Fibroblast of the conjunctiva (primary cell): ENCODE results near the gene GALNT2.
A peak's percentile ranks its signal among the peaks of the same experiment; 100 is the strongest.

Source experiments
- DNase-seq: peaks from one replicate; pipeline ENCODE4 v3.0.0-alpha.2; 2010; ENCODE audit warnings: low read depth

Gene GALNT2

GRCh38 chr1:230163719-230164118 lies 96.7 kb downstream of the GALNT2 start:
- DNase-seq, result no peak

GRCh38 chr1:230165536-230165935 lies 98.5 kb downstream of the GALNT2 start:
- DNase-seq, result no peak

- no peak for DNase-seq
Observed at GRCh38 chr1:230166366-230167132, 99.5 kb downstream of the GALNT2 start.

DNA sequence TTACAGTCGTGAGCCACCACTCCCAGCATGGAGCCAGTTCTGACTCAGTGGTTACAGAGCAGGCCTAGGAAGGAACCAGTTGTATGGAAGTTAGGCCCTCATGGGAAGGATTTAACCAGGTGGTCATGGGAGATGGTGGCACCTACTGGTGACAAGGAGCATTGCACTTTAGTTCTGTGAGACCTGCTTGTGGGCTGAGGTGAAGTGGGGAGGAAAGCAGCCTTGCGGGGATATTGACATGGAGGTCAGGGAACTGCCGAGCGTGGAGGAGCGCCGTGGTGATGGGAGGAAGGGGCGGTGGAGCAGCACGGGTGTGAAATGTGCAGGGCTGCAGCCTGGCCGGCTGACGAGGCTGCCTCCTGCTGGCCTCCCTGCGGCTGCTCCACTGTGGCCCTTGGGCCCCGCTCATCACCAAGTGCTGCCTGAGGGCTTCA lies 100.4 kb downstream of the GALNT2 start:
- peak; percentile 44 for DNase-seq

GRCh38 chr1:230169454-230170152 lies 102.6 kb downstream of the GALNT2 start:
- DNase-seq, result no peak

- no peak for DNase-seq
Observed at GRCh38 chr1:230170153-230170547, 103.1 kb downstream of the GALNT2 start.

GRCh38 chr1:230170622-230171021 lies 103.6 kb downstream of the GALNT2 start:
- no peak for DNase-seq

DNA sequence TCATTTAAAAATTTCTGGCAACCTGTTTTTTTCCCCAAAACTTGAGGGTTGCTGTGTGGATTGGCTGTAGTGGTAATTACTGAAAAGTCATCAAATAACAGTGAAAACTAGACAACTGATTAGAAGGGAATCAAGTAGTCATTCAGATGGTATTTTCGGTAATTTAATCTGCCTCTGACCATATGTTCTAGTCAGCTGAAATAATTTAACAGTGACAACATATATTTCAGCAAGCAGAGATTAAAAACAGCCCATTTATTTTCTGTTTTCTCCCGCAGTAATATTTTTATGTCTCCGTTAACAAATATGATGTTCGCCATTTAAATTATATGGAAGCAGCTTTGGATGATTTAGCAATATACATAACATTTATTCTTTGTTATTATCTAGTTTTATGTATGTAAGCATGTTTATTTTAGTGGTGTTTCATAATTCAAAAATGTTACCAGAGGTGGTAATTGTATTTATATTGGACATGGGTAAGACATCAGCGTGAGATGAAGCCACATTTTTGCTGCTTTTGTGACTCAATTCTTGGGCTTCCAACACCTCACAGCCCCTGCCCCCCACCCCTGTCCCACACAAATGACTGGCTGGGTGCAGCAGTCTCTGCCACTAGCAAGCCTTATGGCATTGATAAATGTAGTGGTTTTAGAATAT lies 104.4 kb downstream of the GALNT2 start:
- DNase-seq, result no peak

- DNase-seq, result no peak
Observed at GRCh38 chr1:230172016-230172537, 105.0 kb downstream of the GALNT2 start.

GRCh38 chr1:230173187-230173975 lies 106.3 kb downstream of the GALNT2 start:
- no peak for DNase-seq

DNA sequence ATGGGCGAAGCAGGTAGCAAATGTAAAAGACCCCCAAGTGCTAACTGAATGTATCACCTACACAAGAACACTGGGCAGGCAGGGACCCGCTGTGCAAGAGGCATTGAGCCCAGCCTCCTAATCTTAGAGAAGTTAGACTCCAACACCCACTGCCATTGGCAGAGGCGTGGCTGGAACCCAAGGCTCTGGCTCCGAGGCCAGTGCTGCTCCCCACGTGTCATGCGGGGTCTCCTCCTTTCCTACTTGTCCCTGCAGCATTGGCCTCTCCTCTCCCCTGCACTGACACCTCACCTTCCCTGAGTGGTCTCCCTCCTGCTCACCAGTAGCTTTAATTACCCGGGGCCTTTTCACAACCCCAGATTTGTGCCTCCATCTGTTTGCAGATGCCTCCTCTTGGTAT lies 107.0 kb downstream of the GALNT2 start:
- no peak for DNase-seq

DNA sequence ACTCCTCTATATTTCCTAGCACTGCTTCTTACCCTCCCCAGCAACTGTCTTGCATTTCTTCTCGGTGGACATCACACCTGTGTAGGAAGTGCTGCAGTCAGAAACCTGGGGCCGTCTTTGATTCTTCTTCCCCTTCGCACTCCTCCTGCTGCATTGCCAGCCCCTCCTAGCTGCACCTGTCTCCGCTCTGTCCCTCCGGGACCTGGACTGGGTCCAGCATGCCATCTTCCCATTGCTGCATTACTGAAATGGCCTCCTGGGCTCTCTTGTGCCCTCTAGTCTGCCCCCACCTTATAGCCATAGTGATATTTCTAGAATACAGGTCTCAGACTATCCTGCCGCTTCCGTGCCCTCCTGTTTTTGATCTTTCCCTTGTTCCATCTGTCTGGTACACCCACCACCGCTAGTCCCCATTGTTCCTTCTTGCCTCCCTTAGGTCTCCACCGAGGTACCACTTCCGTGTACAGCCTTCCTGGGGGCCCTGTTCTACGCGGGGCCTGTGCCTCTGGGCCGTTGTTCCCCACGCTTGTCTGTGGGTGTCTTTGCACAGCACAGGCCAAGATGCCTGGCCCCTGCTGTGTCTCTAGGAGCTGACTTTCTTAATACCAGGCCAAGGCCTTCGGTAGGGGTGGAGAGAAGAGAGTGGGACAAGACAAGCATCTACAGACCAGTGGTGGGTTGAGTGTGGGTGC lies 107.6 kb downstream of the GALNT2 start:
- DNase-seq, result no peak

GRCh38 chr1:230175163-230175747 lies 108.2 kb downstream of the GALNT2 start:
- no peak for DNase-seq

GRCh38 chr1:230175839-230176238 lies 108.8 kb downstream of the GALNT2 start:
- no peak for DNase-seq

DNA sequence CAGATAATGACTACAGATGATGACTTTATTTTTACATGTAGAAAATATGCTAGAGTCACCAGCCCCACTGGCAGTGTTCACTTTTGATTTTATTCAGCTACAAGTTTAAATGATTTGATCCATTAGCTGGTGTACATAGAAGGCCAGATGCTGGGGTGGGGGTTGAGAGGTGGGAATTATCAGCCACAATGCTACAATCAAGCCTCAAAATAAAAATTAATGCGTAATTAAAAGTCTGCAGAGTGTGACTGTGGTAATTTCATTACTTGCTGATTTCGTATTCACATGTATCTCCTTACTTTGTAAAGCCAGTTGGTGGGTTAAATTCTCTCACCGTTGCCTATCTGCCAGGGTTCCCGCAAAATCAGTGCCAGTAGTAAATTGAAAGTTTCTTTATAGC lies 109.3 kb downstream of the GALNT2 start:
- no peak for DNase-seq

DNA sequence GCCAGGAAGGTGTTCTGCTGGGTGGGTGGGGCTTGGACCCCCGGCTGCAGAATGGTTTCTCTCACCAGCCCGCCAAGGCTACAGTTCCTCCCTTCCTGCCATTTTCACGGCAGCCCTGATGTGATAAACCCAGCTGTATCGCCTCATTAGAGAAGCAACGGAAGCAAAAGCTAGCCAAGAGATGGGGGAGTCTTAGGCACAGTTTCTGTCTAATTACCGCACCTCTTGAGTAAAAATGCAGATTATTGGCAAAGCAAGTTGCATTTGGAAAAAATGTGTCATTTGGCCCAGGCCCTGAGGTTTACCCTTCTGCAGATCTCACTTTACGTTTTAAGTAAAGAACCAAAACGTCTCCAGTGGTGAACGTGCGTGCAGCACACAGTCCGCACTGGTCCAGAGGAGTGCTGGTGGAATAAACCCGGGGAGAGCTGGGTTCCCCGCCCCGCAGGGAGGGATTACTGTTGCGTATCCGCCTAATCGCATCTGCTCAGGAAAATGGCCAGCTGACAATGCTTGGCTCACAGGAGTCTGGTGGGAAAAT lies 109.9 kb downstream of the GALNT2 start:
- no peak for DNase-seq

- DNase-seq, result no peak
Observed at GRCh38 chr1:230179249-230179648, 112.2 kb downstream of the GALNT2 start.

DNA sequence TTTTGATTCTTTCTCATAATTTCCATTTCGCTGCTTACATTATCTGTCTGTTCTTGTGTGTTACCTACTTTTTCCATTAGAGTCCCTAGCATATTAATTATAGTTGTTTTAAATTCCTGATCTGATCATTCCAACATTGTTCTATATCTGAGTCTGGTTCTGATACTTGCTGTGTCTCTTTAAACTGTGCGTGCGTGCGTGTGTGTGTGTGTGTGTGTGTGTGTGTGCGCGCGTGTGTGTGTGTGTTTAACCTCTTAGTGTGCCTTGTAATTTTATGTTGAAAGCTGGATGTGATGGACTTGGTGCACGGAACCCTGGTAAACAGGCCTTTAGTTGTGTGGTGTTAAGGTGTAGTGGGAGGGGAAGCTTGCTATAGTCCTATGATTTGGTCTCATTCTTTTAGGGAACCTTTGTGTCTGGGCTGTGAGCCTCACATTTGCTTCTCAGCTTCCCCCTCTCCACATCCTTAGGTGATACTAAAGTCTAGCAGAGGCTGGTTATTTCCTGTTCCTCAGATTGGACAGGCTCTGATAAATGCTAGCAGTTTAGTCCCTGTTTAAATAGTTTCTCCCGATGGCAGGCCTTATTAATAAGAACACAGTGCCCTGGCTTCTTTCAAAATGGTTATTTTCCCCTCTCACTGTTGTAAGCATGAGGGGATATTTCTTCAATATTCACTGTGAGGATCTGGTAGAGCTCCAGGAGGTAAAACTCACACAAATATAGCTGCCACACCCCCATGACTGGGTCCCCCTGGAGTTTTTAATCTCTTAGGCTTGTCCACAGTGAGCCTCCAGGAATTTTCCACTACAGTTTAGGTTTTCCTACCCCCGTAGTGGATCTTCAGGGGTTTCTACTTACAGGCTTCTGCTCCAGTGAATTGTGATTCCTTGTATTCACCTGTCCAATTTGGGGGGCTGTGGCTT lies 118.3 kb downstream of the GALNT2 start:
- DNase-seq, result no peak

GRCh38 chr1:230186003-230186863 lies 119.2 kb downstream of the GALNT2 start:
- DNase-seq, result peak; percentile 67
